A673 (cell line): Measurements from ENCODE around the gene NCAPG. TPM values are rescaled to one million over a fixed set of nuclear protein-coding genes. Genes with fewer than 3 reads are reported as not detected.

Experiments
- BruUV-seq: library from RNA; stranded (reverse); fragments of 400-500 nt; replicated peaks from 2 replicates; lab custom pipeline; 2021; lab: Mats Ljungman, UMichigan
- CTCF ChIA-PET: fragments of 300-600 bp; sonication (Branson Sonifier 250); formaldehyde crosslinking; loops from one replicate; lab custom pipeline; 2022; ENCODE audit warnings: antibody characterized with exemption; lab: Charles Lee
- POLR2A ChIA-PET: fragments of 300-600 bp; sonication (Branson Sonifier 250); formaldehyde crosslinking; loops from one replicate; lab custom pipeline; 2022; ENCODE audit warnings: antibody characterized with exemption; ENCODE audit not compliant: low non-redundant PET; lab: Charles Lee
- DNase-seq: peaks from one replicate; pipeline ENCODE4 v3.0.0-alpha.2; 2015; ENCODE audit warnings: low spot score
- H3K27ac ChIP-seq: fragments of 200-600 bp; sonication (generic); 2 replicates; pipeline ENCODE4 v1.5.1; 2016; ENCODE audit warnings: mixed run types, low read depth, mild to moderate bottlenecking, mixed read lengths, antibody characterized with exemption, low read length; ENCODE audit not compliant: poor library complexity, severe bottlenecking
- H3K27me3 ChIP-seq: fragments of 200-600 bp; sonication (generic); replicated peaks from 2 replicates; pipeline ENCODE4 v1.6.1; 2017; ENCODE audit warnings: mixed run types, low read depth, mild to moderate bottlenecking, mixed read lengths, antibody characterized with exemption, low read length; ENCODE audit not compliant: insufficient read depth, poor library complexity
- H3K36me3 ChIP-seq: fragments of 200-600 bp; sonication (generic); 2 replicates; pipeline ENCODE4 v1.6.1; 2016; ENCODE audit warnings: mixed run types, mild to moderate bottlenecking, mixed read lengths, antibody characterized with exemption, low read length; ENCODE audit not compliant: insufficient read depth, poor library complexity, severe bottlenecking
- H3K4me1 ChIP-seq: fragments of 200-600 bp; sonication (generic); 2 replicates; pipeline ENCODE4 v1.6.1; 2017; ENCODE audit warnings: mixed run types, mild to moderate bottlenecking, mixed read lengths, antibody characterized with exemption, low read length; ENCODE audit not compliant: insufficient read depth, poor library complexity, severe bottlenecking
- H3K4me3 ChIP-seq: fragments of 200-600 bp; sonication (generic); 2 replicates; pipeline ENCODE4 v1.5.1; 2016; ENCODE audit warnings: low read depth, mixed run types, mild to moderate bottlenecking, mixed read lengths, low read length; ENCODE audit not compliant: poor library complexity, severe bottlenecking
- H3K9me3 ChIP-seq: fragments of 200-600 bp; sonication (generic); 2 replicates; pipeline ENCODE4 v1.6.1; 2016; ENCODE audit warnings: mixed run types, low read depth, mild to moderate bottlenecking, mixed read lengths, antibody characterized with exemption, low read length; ENCODE audit not compliant: poor library complexity, severe bottlenecking
- CTCF ChIP-seq: fragments of 300-800, 200-600 bp; sonication (generic); conservative IDR thresholded peaks from 2 replicates; pipeline ENCODE4 v1.5.1; 2017; ENCODE audit warnings: low read depth, mild to moderate bottlenecking, antibody characterized with exemption, low read length, moderate library complexity, mixed read lengths
- EZH2 ChIP-seq: fragments of 200-600 bp; sonication (generic); IDR thresholded peaks from 2 replicates; pipeline ENCODE4 v1.6.1; 2017; ENCODE audit warnings: borderline replicate concordance, low read depth, mild to moderate bottlenecking, mixed read lengths, antibody characterized with exemption, low read length; ENCODE audit not compliant: poor library complexity, severe bottlenecking
- intact Hi-C: fragments of 100-400 bp; cut with micrococcal nuclease; formaldehyde crosslinking; loops from one replicate; pipeline ENCODE4 v1.10.0; 2022; ENCODE audit not compliant: unreplicated experiment
- total RNA-seq: library from RNA; stranded (reverse); gene quantifications from 2 replicates; pipeline ENCODE4 v1.2.3, GENCODE V29; 2021

The NCAPG gene
- total RNA-seq, 1 experiment from 2014 or later = 105 TPM

DNA sequence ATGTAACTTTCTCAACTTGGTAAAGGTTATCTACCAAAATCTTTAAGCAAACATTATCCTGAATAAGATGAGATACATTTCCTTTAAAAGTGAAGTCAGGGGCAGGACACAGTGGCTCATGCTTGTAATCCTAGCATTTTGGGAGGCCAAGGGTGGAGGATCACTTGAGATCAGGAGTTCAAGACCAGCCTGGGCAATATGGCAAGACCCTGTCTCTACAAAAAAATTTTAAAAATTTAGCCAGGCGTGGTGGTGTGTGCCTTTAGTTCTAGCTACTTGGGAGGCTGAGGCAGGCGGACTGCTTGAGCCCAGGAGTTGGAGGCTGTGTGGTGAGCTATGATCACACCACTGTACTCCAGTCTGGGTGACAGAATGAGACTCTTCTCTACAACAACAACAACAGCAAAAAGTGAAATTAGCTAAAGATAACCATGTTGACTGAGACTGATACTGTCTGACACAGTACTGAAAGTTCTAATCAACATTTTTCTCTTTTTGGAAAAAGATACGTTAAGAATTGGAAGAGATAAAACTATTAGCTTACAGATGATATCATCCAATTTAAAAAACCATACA, 5.1 kb upstream of the NCAPG start:
- no TSS peak for BruUV-seq
- Histone ChIP-seq H3K4me3 (no peak overlapping the region), H3K4me1 (peaks cover 10% of the 10 kb centered on the region), H3K27ac (no peak overlapping the region), H3K36me3 (peaks cover 52% of the 10 kb centered on the region), H3K27me3 (no peaks in the 10 kb centered on the region), H3K9me3 (no peaks in the 10 kb centered on the region)
- ChIA-PET POLR2A (no interaction called here), CTCF (no interaction called here)
- DNase-seq = no peak
- no peak for TF ChIP-seq CTCF
- no peak for TF ChIP-seq EZH2
- intact Hi-C loops = loop anchor here (10.0 kb wide), 1 partner anchor 191 kb away; the partner anchor contains the start of gene MED28

DNA sequence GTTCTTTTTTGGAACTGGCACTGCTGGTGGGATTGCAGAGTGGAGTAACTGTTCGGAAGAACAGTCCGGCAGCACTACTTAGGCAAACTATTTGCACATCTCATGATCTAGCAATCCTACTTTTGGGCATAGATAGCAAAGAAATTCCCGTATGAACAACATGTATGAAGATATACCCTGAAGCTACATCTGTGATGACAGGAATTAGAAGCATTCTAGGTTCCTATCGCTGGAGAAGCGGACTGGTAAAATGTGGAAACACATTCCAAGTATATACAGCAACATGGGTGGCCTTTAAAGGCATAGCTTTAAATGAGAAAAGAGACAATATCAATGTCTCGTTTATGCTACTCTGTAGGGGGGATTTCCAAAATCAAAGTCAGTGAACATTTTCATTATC, 3.3 kb upstream of the NCAPG start:
- ChIA-PET POLR2A (no interaction called here), CTCF (no interaction called here)
- Histone ChIP-seq H3K27ac (peak overlapping the region; percentile 31), H3K36me3 (peaks cover 41% of the 10 kb centered on the region), H3K27me3 (no peaks in the 10 kb centered on the region), H3K4me1 (peaks cover 10% of the 10 kb centered on the region), H3K4me3 (peak overlapping the region; percentile 72), H3K9me3 (no peaks in the 10 kb centered on the region)
- no peak for DNase-seq
- intact Hi-C loops = loop anchor here (10.0 kb wide), 1 partner anchor 193 kb away; the partner anchor contains the start of gene MED28
- no TSS peak for BruUV-seq
- no peak for TF ChIP-seq CTCF
- no peak for TF ChIP-seq EZH2

- no peak for DNase-seq
- TF ChIP-seq CTCF (no peak), EZH2 (no peak)
- peaks cover 24% of the 10 kb centered on the region for H3K4me1 ChIP-seq
- H3K27ac ChIP-seq = peak overlapping the region; percentile 94
- H3K4me3 ChIP-seq = peak overlapping the region; percentile 72
- no TSS peak for BruUV-seq
- no peaks in the 10 kb centered on the region for H3K9me3 ChIP-seq
- H3K27me3 ChIP-seq = no peaks in the 10 kb centered on the region
- peaks cover 36% of the 10 kb centered on the region for H3K36me3 ChIP-seq
- ChIA-PET CTCF (no interaction called here), POLR2A (no interaction called here)
- intact Hi-C loops = loop anchor here (5.0 to 10.0 kb wide), 3 partner anchors 195 to 558 kb away; partner anchors contain the start of genes LCORL and MED28
These were observed 1.1 kb upstream of the NCAPG start for GRCh38 chr4:17809667-17810066.
